ENCODE data around the gene SIGLEC6.

Gene SIGLEC6

GRCh38 chr19:51531349-51532315 is at the start of gene SIGLEC6:
Gene SIGLEC6, minus strand, starts transcription at chr19:51531670. Its CDS starts 22 bp downstream, at chr19:51531648.
- TF ChIP-seq MYC (IDR thresholded peaks at IDR 0.05; ENCODE audit: low read depth, low read length), result peak; percentile 82
- TF ChIP-seq POLR2A (IDR thresholded peaks at IDR 0.05; ENCODE audit: extremely low read depth, insufficient read length), result no peak
- TF ChIP-seq, protein P1, sequence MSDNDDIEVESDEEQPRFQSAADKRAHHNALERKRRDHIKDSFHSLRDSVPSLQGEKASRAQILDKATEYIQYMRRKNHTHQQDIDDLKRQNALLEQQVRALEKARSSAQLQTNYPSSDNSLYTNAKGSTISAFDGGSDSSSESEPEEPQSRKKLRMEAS (IDR thresholded peaks at IDR 0.05; ENCODE audit: low read depth, low read length), result peak; percentile 87
- no peak for TF ChIP-seq CTCF (IDR thresholded peaks at IDR 0.05; ENCODE audit: low read depth, low read length)
- peak within 1 kb of the TSS; percentile 5 for H3K4me3 ChIP-seq (ENCODE audit: low read depth, low read length)
- DNase-seq (ENCODE audit: low read depth), result peak; percentile 94

DNA sequence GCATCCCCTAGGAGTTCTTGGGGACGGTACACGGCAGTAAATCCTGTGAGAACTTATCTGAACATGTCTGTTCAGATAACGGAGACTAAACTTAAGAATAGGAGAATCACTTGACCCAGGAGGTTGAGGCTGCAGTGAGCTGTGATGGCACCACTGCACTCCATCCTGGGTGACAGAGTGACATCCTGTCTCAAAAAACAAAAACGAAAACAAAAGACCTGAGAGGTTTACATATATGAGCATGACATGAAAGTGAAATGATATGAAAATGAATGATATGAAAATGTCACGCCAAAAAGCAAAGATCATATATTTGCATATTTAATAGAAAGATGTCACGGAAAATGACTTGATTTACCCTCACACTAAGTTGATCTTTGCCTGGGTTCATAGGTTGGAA is 45.4 kb upstream of the SIGLEC6 start:
- H3K4me3 ChIP-seq (ENCODE audit: low read depth, low read length), result no peak overlapping the region
- no peak for DNase-seq (ENCODE audit: low read depth)
- no peak for TF ChIP-seq CTCF (IDR thresholded peaks at IDR 0.05; ENCODE audit: low read depth, low read length)
- no peak for TF ChIP-seq MYC (IDR thresholded peaks at IDR 0.05; ENCODE audit: low read depth, low read length)
- TF ChIP-seq, protein P1 (IDR thresholded peaks at IDR 0.05; ENCODE audit: low read depth, low read length), result no peak
- no peak for TF ChIP-seq POLR2A (IDR thresholded peaks at IDR 0.05; ENCODE audit: extremely low read depth, insufficient read length)

- no peak for DNase-seq (ENCODE audit: low read depth)
- no peak for TF ChIP-seq POLR2A (IDR thresholded peaks at IDR 0.05; ENCODE audit: extremely low read depth, insufficient read length)
- no peak for TF ChIP-seq CTCF (IDR thresholded peaks at IDR 0.05; ENCODE audit: low read depth, low read length)
- no peak for TF ChIP-seq MYC (IDR thresholded peaks at IDR 0.05; ENCODE audit: low read depth, low read length)
- TF ChIP-seq, protein P1 (IDR thresholded peaks at IDR 0.05; ENCODE audit: low read depth, low read length), result no peak
- H3K4me3 ChIP-seq (ENCODE audit: low read depth, low read length), result no peak overlapping the region
These were observed 41.9 kb upstream of the SIGLEC6 start for GRCh38 chr19:51573331-51573730.

DNA sequence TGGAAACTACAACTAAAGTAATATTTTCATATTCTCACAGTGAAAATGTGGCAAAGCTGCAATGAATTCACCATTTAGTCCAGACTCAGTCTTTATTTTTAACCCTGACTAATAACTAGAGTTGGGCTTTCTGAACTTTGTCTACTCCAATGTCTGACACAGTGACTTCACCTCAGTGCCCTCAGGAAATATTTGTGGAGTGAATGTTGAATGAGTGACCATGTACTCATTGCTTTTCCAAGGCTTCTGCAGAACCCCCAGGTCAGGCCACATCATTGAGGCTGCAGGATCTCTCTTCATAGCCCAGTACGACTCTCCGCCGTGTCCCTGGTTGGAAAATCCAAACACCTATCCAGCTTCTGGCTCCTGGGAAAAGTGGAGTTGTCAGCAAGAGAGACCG is 41.4 kb upstream of the SIGLEC6 start:
- TF ChIP-seq CTCF (IDR thresholded peaks at IDR 0.05; ENCODE audit: low read depth, low read length) (no peak), POLR2A (IDR thresholded peaks at IDR 0.05; ENCODE audit: extremely low read depth, insufficient read length) (no peak), MYC (IDR thresholded peaks at IDR 0.05; ENCODE audit: low read depth, low read length) (no peak)
- TF ChIP-seq, protein P1 (IDR thresholded peaks at IDR 0.05; ENCODE audit: low read depth, low read length), result no peak
- no peak for DNase-seq (ENCODE audit: low read depth)
- peak overlapping the region; percentile 90 for H3K4me3 ChIP-seq (ENCODE audit: low read depth, low read length)

DNA sequence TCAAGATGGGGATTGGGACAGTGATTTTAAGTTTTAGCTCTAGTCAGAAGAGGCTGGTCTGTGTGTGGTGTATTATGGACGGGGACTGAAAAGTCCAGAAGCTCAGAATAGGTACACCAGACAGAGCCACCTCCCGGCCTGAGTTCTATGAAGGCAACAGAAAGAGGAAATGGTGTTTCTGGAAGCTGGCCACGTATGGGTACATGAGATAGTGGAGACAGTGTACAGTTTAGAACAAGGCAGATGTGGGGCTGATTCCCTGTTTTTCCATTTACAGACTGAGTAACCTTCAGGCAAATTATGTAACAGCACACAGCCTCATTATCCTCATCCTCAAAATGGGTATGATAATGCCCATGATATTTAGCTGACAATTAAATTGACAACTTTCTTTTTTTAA is 40.9 kb upstream of the SIGLEC6 start:
- peak overlapping the region; percentile 90 for H3K4me3 ChIP-seq (ENCODE audit: low read depth, low read length)
- TF ChIP-seq, protein P1 (IDR thresholded peaks at IDR 0.05; ENCODE audit: low read depth, low read length), result no peak
- TF ChIP-seq POLR2A (IDR thresholded peaks at IDR 0.05; ENCODE audit: extremely low read depth, insufficient read length) (no peak), CTCF (IDR thresholded peaks at IDR 0.05; ENCODE audit: low read depth, low read length) (no peak)
- DNase-seq (ENCODE audit: low read depth), result peak; percentile 56
